NCI-H460 (cell line): ENCODE results near the gene BRMS1. TPM values are rescaled to one million over a fixed set of nuclear protein-coding genes. Genes with fewer than 3 reads are reported as not detected.
"Not testable (repeated sequence)": the region's sequence is repeated elsewhere in the genome, so short reads cannot be mapped to it uniquely, and the experiment has no call there.

Source experiments
- DNase-seq: peaks from one replicate; pipeline ENCODE4 v3.0.0-alpha.2; 2016; ENCODE audit warnings: low read depth; ENCODE audit errors: extremely low read depth
- total RNA-seq: library from RNA; depleted of rRNA; stranded (reverse); fragments of >200 nt; shearing (Covaris generic); gene quantifications from 2 replicates; pipeline ENCODE4 v1.2.3, GENCODE V29; 2014

BRMS1 gene
- total RNA-seq, 1 experiment from 2014 or later = 35.3 TPM

- no peak for DNase-seq
These were observed 19.1 kb upstream of the BRMS1 start for GRCh38 chr11:66363805-66364535.

GRCh38 chr11:66363187-66363601 lies 18.3 kb upstream of the BRMS1 start:
- DNase-seq = no peak

GRCh38 chr11:66362481-66363147 lies 17.7 kb upstream of the BRMS1 start:
- no peak for DNase-seq

- no peak for DNase-seq
These were observed 16.6 kb upstream of the BRMS1 start for GRCh38 chr11:66361502-66361941.

GRCh38 chr11:66360406-66361073 lies 15.6 kb upstream of the BRMS1 start:
- no peak for DNase-seq

- DNase-seq = no peak
These were observed 14.8 kb upstream of the BRMS1 start for GRCh38 chr11:66359662-66360087.

GRCh38 chr11:66350560-66351235 lies 5.8 kb upstream of the BRMS1 start:
- DNase-seq = not testable (repeated sequence)

GRCh38 chr11:66349084-66349386 lies 4.1 kb upstream of the BRMS1 start:
- no peak for DNase-seq

- DNase-seq = peak; percentile 85
These were observed 2.7 kb upstream of the BRMS1 start, which contains the start of gene B4GAT1 for GRCh38 chr11:66347425-66348276. TSS of gene B4GAT1 (minus strand) at chr11:66347629. CDS start at chr11:66347545, 84 bp downstream.

GRCh38 chr11:66346476-66347424 lies 1.8 kb upstream of the BRMS1 start:
- no peak for DNase-seq

GRCh38 chr11:66345316-66345649 lies 379 bp upstream of the BRMS1 start:
- no peak for DNase-seq

GRCh38 chr11:66343176-66343575 lies 1.7 kb downstream of the BRMS1 start:
- no peak for DNase-seq

GRCh38 chr11:66341502-66342126 lies 3.3 kb downstream of the BRMS1 start:
- no peak for DNase-seq

GRCh38 chr11:66340596-66341501 lies 4.1 kb downstream of the BRMS1 start:
- DNase-seq = no peak

- no peak for DNase-seq
These were observed 5.0 kb downstream of the BRMS1 start for GRCh38 chr11:66339686-66340483.

GRCh38 chr11:66339162-66339675 lies 5.7 kb downstream of the BRMS1 start:
- DNase-seq = no peak
